ENCODE measurements around the gene FRS3.
"Not testable (repeated sequence)": the region's sequence is repeated elsewhere in the genome, so short reads cannot be mapped to it uniquely, and the experiment has no call there.

FRS3 gene

DNA sequence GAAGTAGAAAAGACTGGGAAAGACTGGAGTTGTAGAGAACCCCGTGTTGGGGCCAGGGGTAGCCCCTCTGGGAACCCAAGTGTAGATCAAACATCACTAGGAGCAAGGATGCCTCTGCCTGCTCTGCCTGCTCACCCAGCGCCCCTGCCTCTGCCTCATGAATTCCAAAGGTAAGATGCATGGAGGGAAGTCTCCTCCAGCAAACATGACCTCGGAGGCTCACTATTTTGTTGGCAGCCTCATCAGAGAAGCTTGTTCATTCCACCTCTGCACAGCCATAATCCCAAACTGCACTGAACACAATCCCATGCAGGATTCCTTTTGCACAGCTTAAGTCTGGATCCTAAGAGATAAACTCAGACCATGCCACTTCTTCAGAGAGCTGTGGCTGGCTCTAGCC is 4.9 kb downstream of the FRS3 start:
- FAIRE-seq (no peak), DNase-seq (ENCODE audit: insufficient read length, low spot score) (no peak)
- no peak for TF ChIP-seq TAF1 (IDR thresholded peaks at IDR 0.05; ENCODE audit: low read depth, low read length)
- TF ChIP-seq POLR2AphosphoS5 (IDR thresholded peaks at IDR 0.05; ENCODE audit: low read depth, low read length): no peak
- TF ChIP-seq POU2F2 (IDR thresholded peaks at IDR 0.05; ENCODE audit: low read depth, low read length): no peak
- no peak for TF ChIP-seq PAX5 (IDR thresholded peaks at IDR 0.05; ENCODE audit: insufficient read depth, low read length, severe bottlenecking)
- no peak for TF ChIP-seq POLR2A (IDR thresholded peaks at IDR 0.05; ENCODE audit: low read depth, low read length)
- TF ChIP-seq SPI1 (IDR thresholded peaks at IDR 0.05; ENCODE audit: low read depth, low read length): no peak

GRCh38 chr6:41771058-41771983 is 8.4 kb downstream of the FRS3 start:
- no peak for FAIRE-seq
- TF ChIP-seq PAX5 (IDR thresholded peaks at IDR 0.05; ENCODE audit: insufficient read depth, low read length, severe bottlenecking) (no peak), TAF1 (IDR thresholded peaks at IDR 0.05; ENCODE audit: low read depth, low read length) (no peak), POLR2A (IDR thresholded peaks at IDR 0.05; ENCODE audit: low read depth, low read length) (no peak), POU2F2 (IDR thresholded peaks at IDR 0.05; ENCODE audit: low read depth, low read length) (no peak), SPI1 (IDR thresholded peaks at IDR 0.05; ENCODE audit: low read depth, low read length) (no peak), POLR2AphosphoS5 (IDR thresholded peaks at IDR 0.05; ENCODE audit: low read depth, low read length) (no peak)
- no peak for DNase-seq (ENCODE audit: insufficient read length, low spot score)

DNA sequence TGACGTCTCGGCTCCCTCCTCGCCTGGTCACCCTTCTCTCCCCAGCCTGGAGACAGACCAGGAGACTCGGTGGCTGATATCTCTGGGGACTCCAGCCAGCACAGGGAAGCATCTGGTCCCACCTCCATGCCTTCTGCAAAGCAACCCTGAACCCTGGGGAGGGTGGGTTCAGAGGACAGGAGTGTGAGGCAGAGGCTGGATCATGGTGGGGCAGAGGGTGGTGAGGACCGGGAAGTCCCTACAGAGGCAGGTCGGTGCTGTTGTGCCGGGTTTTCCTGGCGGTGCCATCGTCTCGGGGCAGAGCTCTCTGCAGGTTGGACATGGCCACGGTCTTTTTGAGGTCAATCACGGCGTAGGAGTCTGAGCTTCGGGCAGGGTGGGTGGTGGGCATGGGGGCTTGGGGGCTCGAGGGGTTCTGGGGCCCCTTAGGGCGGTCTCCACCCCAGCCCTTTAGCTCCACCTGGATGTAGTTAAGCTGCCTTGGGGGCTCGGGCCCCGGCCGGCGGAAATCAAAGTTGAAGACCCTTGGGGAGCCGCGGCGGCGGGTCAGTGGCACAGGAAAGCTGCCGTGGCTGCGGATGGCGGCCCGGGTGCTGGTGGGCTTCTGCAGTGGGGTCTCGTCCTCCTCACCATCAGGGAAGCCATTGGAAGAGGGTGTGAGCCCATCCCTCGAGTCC is 9.2 kb downstream of the FRS3 start:
- DNase-seq (ENCODE audit: insufficient read length, low spot score) (no peak), FAIRE-seq (no peak)
- no peak for TF ChIP-seq POLR2AphosphoS5 (IDR thresholded peaks at IDR 0.05; ENCODE audit: low read depth, low read length)
- TF ChIP-seq POLR2A (IDR thresholded peaks at IDR 0.05; ENCODE audit: low read depth, low read length): no peak
- TF ChIP-seq POU2F2 (IDR thresholded peaks at IDR 0.05; ENCODE audit: low read depth, low read length): no peak
- TF ChIP-seq PAX5 (IDR thresholded peaks at IDR 0.05; ENCODE audit: insufficient read depth, low read length, severe bottlenecking): no peak
- no peak for TF ChIP-seq TAF1 (IDR thresholded peaks at IDR 0.05; ENCODE audit: low read depth, low read length)
- TF ChIP-seq SPI1 (IDR thresholded peaks at IDR 0.05; ENCODE audit: low read depth, low read length): no peak

DNA sequence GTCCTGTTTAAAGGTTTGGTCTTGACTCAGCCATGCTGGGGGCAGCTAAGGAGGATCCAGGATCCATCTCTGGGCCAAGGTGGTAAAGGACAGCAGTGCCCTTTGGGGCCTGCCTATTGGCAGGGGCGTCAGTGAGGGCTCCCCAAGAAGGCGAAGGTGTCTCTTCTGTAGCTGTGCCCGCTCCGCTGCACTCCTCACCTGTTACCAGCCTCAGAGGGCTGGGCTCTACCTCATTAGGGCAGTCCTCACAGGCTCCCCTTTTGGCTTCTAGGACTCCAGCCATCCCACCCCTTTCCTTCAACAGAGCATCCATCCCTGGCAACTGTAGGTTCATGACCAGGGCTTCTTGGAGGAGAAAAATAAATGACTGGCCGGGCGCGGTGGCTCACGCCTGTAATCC is 10.3 kb downstream of the FRS3 start:
- TF ChIP-seq POU2F2 (IDR thresholded peaks at IDR 0.05; ENCODE audit: low read depth, low read length): no peak
- no peak for TF ChIP-seq POLR2A (IDR thresholded peaks at IDR 0.05; ENCODE audit: low read depth, low read length)
- TF ChIP-seq POLR2AphosphoS5 (IDR thresholded peaks at IDR 0.05; ENCODE audit: low read depth, low read length): no peak
- TF ChIP-seq SPI1 (IDR thresholded peaks at IDR 0.05; ENCODE audit: low read depth, low read length): no peak
- TF ChIP-seq PAX5 (IDR thresholded peaks at IDR 0.05; ENCODE audit: insufficient read depth, low read length, severe bottlenecking): no peak
- TF ChIP-seq TAF1 (IDR thresholded peaks at IDR 0.05; ENCODE audit: low read depth, low read length): no peak
- FAIRE-seq: no peak
- DNase-seq (ENCODE audit: insufficient read length, low spot score): no peak

GRCh38 chr6:41768545-41769308 is 11.0 kb downstream of the FRS3 start:
- FAIRE-seq: no peak
- DNase-seq (ENCODE audit: insufficient read length, low spot score): no peak
- no peak for TF ChIP-seq TAF1 (IDR thresholded peaks at IDR 0.05; ENCODE audit: low read depth, low read length)

DNA sequence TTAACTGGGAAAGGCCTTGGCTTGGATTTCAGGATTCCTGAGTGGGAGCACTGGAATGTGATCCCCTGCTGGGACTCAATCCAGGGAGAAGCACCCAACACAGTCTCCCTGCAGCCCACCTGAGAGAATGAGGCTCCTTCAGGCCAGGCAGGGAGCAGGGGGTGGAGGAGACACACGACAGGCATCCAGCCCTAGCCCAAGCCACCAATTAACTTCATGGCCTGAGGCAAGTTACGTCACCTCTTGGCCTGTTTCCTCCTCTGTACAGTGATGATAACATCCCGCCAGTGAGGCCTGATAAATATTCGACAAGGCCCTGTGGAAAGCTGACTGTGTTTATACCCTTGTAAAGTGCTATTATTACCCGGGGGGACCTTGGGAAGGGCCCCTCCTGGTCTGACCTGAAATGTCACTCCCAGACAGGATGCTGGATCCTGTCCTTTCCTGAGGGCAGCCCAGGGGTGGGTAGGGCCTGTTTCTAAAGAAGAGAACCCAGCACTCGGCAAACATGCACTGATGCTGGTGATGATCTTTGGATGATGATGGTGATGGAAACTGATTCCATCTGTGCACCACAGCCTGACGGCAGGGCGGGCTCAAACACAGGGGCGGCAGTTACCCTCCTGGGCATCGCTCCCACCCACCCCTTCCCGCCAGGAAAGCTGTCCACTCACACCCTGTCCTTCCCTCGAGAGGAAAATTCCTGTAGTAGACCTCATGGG is 12.4 kb downstream of the FRS3 start:
- TF ChIP-seq POLR2A (IDR thresholded peaks at IDR 0.05; ENCODE audit: low read depth, low read length) (no peak), POLR2AphosphoS5 (IDR thresholded peaks at IDR 0.05; ENCODE audit: low read depth, low read length) (no peak), POU2F2 (IDR thresholded peaks at IDR 0.05; ENCODE audit: low read depth, low read length) (no peak), TAF1 (IDR thresholded peaks at IDR 0.05; ENCODE audit: low read depth, low read length) (no peak), PAX5 (IDR thresholded peaks at IDR 0.05; ENCODE audit: insufficient read depth, low read length, severe bottlenecking) (no peak), SPI1 (IDR thresholded peaks at IDR 0.05; ENCODE audit: low read depth, low read length) (no peak)
- FAIRE-seq: no peak
- no peak for DNase-seq (ENCODE audit: insufficient read length, low spot score)

DNA sequence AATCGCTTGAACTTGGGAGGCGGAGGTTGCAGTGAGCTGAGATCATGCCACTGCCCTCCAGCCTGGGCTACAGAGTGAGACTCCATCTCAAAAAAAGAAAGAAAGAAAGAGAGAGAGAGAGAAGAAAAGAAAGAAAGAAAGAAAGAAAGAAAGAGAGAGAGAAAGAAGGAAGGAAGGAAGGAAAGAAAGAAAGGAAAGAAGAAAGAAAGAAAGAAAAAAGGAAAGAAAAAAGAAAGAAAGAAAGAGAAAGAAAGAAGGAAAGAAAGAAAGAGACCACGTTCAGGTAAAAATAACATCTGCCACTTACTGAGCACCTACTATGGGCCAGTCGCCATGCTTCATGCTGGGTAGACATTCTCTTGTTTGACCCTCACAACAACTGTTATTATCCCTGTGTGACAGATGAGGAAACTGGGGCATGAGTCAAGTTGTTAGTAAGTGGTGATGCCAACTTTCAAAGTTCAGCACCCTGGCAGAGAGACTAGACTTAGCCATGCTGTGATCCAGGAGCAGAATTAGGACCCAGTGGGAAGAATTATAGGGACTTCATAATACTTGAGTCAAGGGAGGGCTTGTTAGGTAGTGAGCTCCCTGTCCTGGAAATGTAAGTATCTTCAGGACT is 13.5 kb downstream of the FRS3 start:
- DNase-seq (ENCODE audit: insufficient read length, low spot score); FAIRE-seq: not testable (repeated sequence)

DNA sequence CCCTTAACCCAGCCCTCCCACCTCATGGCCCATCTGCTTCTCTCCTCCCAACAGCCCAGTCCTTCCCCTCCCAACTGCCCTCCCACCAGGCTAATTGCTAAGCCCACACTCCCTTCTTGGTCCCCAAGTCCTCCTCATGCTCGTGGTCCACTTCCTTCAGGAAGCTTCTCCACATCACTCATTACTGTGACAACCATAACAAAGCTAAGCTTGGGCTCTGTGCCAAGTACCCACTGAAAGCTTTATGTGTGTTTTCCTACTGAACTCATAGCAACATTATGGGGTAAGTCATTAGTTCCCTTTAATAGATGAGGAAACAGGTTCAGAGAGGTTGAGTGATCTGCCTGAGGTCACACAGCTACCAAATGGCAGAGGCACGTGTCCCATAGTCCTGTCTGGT is 16.2 kb downstream of the FRS3 start:
- DNase-seq (ENCODE audit: insufficient read length, low spot score) (no peak), FAIRE-seq (no peak)
- no peak for TF ChIP-seq POLR2A (IDR thresholded peaks at IDR 0.05; ENCODE audit: low read depth, low read length)
- TF ChIP-seq TAF1 (IDR thresholded peaks at IDR 0.05; ENCODE audit: low read depth, low read length): no peak
- TF ChIP-seq SPI1 (IDR thresholded peaks at IDR 0.05; ENCODE audit: low read depth, low read length): no peak
- TF ChIP-seq POU2F2 (IDR thresholded peaks at IDR 0.05; ENCODE audit: low read depth, low read length): no peak
- no peak for TF ChIP-seq PAX5 (IDR thresholded peaks at IDR 0.05; ENCODE audit: insufficient read depth, low read length, severe bottlenecking)
- no peak for TF ChIP-seq POLR2AphosphoS5 (IDR thresholded peaks at IDR 0.05; ENCODE audit: low read depth, low read length)

Measured in GM12891 (cell line).